ENCODE measurements around the gene ZNF154. TPM values are rescaled to one million over a fixed set of nuclear protein-coding genes. Genes with fewer than 3 reads are reported as not detected.

Gene ZNF154
- total RNA-seq, 1 donor from 2014 or later: 26.2 TPM

DNA sequence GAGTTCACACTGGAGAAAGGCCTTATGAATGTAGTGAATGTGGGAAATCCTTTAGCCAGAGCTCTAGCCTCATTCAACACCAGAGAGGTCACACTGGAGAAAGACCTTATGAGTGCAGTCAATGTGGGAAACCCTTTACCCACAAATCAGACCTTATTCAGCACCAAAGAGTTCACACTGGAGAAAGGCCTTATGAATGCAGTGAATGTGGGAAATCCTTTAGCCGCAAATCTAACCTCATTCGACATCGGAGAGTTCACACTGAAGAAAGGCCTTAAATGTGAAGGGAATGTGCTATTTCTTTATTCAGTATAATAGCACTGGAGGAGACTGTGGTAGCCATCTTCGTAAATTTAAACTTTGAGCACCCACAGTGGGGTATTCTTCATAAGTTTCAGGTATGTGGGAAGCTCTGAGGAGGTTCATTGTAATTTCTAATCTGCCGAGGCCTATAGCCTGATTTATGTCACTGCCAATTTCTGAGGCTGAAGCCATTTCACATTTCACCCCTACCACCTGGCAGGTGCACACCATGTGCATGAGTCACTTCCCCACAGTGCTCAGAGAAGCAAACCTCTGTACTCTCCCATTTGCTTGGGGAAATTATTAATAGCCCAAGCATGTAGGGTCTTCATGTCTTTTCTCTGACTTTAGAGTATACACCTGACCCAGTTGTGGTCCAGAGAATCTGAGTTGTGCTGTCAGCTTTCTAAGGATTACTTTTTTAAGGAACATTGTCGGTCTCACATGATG lies 20.8 kb downstream of the ZNF154 start:
- DNase-seq (ENCODE audit: low read depth, low spot score): no peak
- TF ChIP-seq, protein P1, sequence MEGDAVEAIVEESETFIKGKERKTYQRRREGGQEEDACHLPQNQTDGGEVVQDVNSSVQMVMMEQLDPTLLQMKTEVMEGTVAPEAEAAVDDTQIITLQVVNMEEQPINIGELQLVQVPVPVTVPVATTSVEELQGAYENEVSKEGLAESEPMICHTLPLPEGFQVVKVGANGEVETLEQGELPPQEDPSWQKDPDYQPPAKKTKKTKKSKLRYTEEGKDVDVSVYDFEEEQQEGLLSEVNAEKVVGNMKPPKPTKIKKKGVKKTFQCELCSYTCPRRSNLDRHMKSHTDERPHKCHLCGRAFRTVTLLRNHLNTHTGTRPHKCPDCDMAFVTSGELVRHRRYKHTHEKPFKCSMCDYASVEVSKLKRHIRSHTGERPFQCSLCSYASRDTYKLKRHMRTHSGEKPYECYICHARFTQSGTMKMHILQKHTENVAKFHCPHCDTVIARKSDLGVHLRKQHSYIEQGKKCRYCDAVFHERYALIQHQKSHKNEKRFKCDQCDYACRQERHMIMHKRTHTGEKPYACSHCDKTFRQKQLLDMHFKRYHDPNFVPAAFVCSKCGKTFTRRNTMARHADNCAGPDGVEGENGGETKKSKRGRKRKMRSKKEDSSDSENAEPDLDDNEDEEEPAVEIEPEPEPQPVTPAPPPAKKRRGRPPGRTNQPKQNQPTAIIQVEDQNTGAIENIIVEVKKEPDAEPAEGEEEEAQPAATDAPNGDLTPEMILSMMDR (conservative IDR thresholded peaks at IDR 0.05): no peak
- Mint-ChIP-seq H3K9me3 (peaks cover 51% of the 10 kb centered on the region), H3K27me3 (ENCODE audit: low read depth) (peaks cover 3% of the 10 kb centered on the region), H3K4me1 (peaks cover 11% of the 10 kb centered on the region), H3K27ac (ENCODE audit: unreplicated experiment) (no peak overlapping the region), H3K4me3 (no peak overlapping the region), H3K36me3 (ENCODE audit: low read depth) (peaks cover 87% of the 10 kb centered on the region)

DNA sequence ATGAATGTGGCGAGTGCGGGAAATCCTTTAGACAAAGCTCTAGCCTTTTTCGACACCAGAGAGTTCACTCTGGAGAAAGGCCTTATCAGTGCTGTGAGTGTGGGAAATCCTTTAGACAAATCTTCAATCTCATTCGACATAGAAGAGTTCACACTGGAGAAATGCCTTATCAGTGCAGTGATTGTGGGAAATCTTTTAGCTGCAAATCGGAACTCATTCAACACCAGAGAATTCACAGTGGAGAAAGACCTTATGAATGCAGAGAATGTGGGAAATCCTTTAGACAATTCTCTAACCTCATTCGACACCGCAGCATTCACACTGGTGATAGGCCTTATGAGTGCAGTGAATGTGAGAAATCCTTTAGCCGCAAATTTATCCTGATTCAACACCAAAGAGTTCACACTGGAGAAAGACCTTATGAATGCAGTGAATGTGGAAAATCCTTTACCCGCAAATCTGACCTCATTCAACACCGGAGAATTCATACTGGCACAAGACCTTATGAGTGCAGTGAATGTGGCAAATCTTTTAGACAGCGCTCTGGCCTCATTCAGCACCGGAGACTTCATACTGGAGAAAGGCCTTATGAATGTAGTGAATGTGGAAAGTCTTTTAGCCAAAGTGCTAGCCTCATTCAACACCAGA lies 21.5 kb downstream of the ZNF154 start:
- TF ChIP-seq, protein P1 (conservative IDR thresholded peaks at IDR 0.05): no peak
- DNase-seq (ENCODE audit: low read depth, low spot score): no peak
- Mint-ChIP-seq H3K36me3 (ENCODE audit: low read depth) (peaks cover 89% of the 10 kb centered on the region), H3K4me1 (peaks cover 18% of the 10 kb centered on the region), H3K27ac (ENCODE audit: unreplicated experiment) (no peak overlapping the region), H3K27me3 (ENCODE audit: low read depth) (peaks cover 6% of the 10 kb centered on the region), H3K9me3 (peaks cover 52% of the 10 kb centered on the region), H3K4me3 (peak overlapping the region; percentile 49)

DNA sequence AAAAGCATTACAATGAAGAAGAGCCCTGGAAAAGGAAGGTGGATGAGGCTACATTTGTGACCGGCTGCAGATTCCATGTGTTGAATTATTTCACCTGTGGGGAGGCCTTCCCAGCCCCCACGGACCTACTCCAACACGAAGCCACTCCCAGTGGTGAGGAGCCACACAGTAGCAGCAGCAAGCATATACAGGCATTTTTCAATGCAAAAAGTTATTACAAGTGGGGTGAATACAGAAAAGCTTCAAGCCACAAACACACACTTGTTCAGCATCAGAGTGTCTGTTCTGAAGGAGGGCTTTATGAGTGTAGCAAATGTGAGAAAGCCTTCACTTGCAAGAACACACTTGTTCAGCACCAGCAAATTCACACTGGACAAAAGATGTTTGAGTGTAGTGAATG lies 22.3 kb downstream of the ZNF154 start:
- peak overlapping the region; percentile 49 for H3K4me3 Mint-ChIP-seq
- peaks cover 26% of the 10 kb centered on the region for H3K4me1 Mint-ChIP-seq
- TF ChIP-seq, protein P1 (conservative IDR thresholded peaks at IDR 0.05): no peak
- H3K27me3 Mint-ChIP-seq (ENCODE audit: low read depth): peaks cover 7% of the 10 kb centered on the region
- H3K36me3 Mint-ChIP-seq (ENCODE audit: low read depth): peaks cover 95% of the 10 kb centered on the region
- no peak overlapping the region for H3K27ac Mint-ChIP-seq (ENCODE audit: unreplicated experiment)
- no peak for DNase-seq (ENCODE audit: low read depth, low spot score)
- peaks cover 56% of the 10 kb centered on the region for H3K9me3 Mint-ChIP-seq

DNA sequence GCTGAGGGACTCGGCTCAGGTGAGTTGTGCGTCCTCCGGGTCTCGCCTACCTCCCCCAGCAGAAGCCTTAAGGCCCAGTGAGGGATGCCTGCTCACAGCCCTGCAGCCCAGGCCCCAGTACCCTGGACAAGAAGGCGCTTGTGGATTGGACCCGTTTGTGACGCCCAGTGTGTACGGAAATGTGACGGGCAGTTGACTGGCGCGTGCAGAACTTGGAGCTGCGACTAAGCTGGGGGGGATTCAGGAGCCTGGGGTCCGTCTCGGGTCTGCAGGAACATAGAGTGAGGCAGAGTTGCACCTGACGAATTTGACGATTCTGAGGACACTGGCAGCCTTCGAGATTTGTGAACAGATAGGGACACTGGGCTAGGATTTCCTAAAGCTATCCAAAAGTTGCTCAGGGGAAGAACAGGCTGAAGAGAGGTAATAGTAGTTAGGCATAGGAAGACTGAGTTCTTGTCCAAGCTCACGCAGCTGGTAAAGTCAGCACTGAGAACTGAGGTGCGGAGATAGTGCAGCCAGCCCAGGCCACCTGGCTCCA lies 26.7 kb downstream of the ZNF154 start:
- Mint-ChIP-seq H3K4me1 (peaks cover 30% of the 10 kb centered on the region), H3K27me3 (ENCODE audit: low read depth) (peaks cover 34% of the 10 kb centered on the region), H3K36me3 (ENCODE audit: low read depth) (peaks cover 60% of the 10 kb centered on the region), H3K4me3 (peak overlapping the region; percentile 99), H3K27ac (ENCODE audit: unreplicated experiment) (peak overlapping the region; percentile 96), H3K9me3 (peaks cover 49% of the 10 kb centered on the region)
- TF ChIP-seq, protein P1 (conservative IDR thresholded peaks at IDR 0.05): no peak
- DNase-seq (ENCODE audit: low read depth, low spot score): no peak

DNA sequence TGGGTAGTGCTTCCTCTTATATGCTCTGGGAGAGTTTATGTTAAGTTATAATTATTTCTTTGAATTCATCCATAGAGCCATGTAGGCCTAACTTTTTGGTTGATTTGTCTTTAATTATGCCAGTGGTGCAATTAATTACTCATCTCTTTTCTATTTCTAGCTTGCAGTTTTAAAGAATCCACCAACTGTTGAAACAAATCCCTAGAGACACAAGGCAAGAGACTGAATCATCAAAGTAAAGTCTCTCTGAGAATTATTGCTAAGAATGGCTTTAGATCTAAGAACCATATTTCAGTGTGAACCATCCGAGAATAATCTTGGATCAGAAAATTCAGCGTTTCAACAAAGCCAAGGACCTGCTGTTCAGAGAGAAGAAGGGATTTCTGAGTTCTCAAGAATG lies 33.1 kb downstream of the ZNF154 start:
- H3K9me3 Mint-ChIP-seq: peaks cover 3% of the 10 kb centered on the region
- no peaks in the 10 kb centered on the region for H3K36me3 Mint-ChIP-seq (ENCODE audit: low read depth)
- no peaks in the 10 kb centered on the region for H3K4me1 Mint-ChIP-seq
- H3K4me3 Mint-ChIP-seq: no peak overlapping the region
- H3K27ac Mint-ChIP-seq (ENCODE audit: unreplicated experiment): no peak overlapping the region
- DNase-seq (ENCODE audit: low read depth, low spot score): no peak
- H3K27me3 Mint-ChIP-seq (ENCODE audit: low read depth): peaks cover 67% of the 10 kb centered on the region
- TF ChIP-seq, protein P1 (conservative IDR thresholded peaks at IDR 0.05): no peak
